Right lobe of liver (tissue), 4 donors: ENCODE results near the gene CDT1.

ENCODE experiments used
- CTCF ChIP-seq, 4 donors: fragments of 200-600 bp in 3 of 4; fragments of 450-650 bp in 1 of 4; IDR thresholded peaks; one replicate each; pipeline versions ENCODE4 v1.5.1 to v1.8.0; 2016 to 2022; ENCODE audit warnings: antibody characterized with exemption in 4 of 4, mild to moderate bottlenecking in 2 of 4
- POLR2A ChIP-seq: fragments of 450-650 bp; IDR thresholded peaks from one replicate; pipeline ENCODE4 v1.6.1; 2017; ENCODE audit warnings: antibody characterized with exemption, mild to moderate bottlenecking
- donor health status: DM: no; HTN: no; CAD: no.
- donor health status: DM: no; HTN: no; CAD: no.
- donor health status: DM: no; HTN: yes; CAD: no.

- TF ChIP-seq POLR2A (no peak), CTCF (IDR thresholded peaks at IDR 0.05) (no peak)
Measured at GRCh38 chr16:88851616-88852015, 48.0 kb downstream of the CDT1 start.
